NCI-H345 (cell line): ENCODE results near the gene NKD2.
"Not testable (repeated sequence)": the region's sequence is repeated elsewhere in the genome, so short reads cannot be mapped to it uniquely, and the experiment has no call there.

ENCODE experiments used
- DNase-seq: peaks from one replicate; lab custom pipeline; 2025; lab: John Stamatoyannopoulos, UW

Gene NKD2

GRCh38 chr5:1013238-1013947, 4.8 kb downstream of the NKD2 start:
- no peak for DNase-seq

- no peak for DNase-seq
These were observed 5.3 kb downstream of the NKD2 start for GRCh38 chr5:1013948-1014301.

GRCh38 chr5:1014346-1014745, 5.7 kb downstream of the NKD2 start:
- no peak for DNase-seq

GRCh38 chr5:1014781-1015221, 6.2 kb downstream of the NKD2 start:
- DNase-seq: peak; percentile 9

GRCh38 chr5:1015507-1015906, 6.9 kb downstream of the NKD2 start:
- no peak for DNase-seq

GRCh38 chr5:1016036-1016435, 7.4 kb downstream of the NKD2 start:
- no peak for DNase-seq

GRCh38 chr5:1016476-1016875, 7.9 kb downstream of the NKD2 start:
- no peak for DNase-seq

GRCh38 chr5:1017056-1017455, 8.5 kb downstream of the NKD2 start:
- no peak for DNase-seq

- DNase-seq: no peak
These were observed 9.3 kb downstream of the NKD2 start for GRCh38 chr5:1017691-1018455.

- no peak for DNase-seq
These were observed 10.0 kb downstream of the NKD2 start for GRCh38 chr5:1018596-1018995.

GRCh38 chr5:1019001-1019905, 10.7 kb downstream of the NKD2 start:
- DNase-seq: no peak

GRCh38 chr5:1020452-1020961, 11.9 kb downstream of the NKD2 start:
- no peak for DNase-seq

GRCh38 chr5:1021136-1021968, 12.8 kb downstream of the NKD2 start:
- no peak for DNase-seq

GRCh38 chr5:1021969-1022336, 13.4 kb downstream of the NKD2 start:
- not testable (repeated sequence) for DNase-seq

- DNase-seq: no peak
These were observed 18.4 kb downstream of the NKD2 start for GRCh38 chr5:1026700-1027621.

GRCh38 chr5:1027631-1028441, 19.2 kb downstream of the NKD2 start:
- no peak for DNase-seq

- DNase-seq: no peak
These were observed 20.1 kb downstream of the NKD2 start for GRCh38 chr5:1028481-1029281.

GRCh38 chr5:1029282-1029944, 20.8 kb downstream of the NKD2 start:
- no peak for DNase-seq
